NCI-H1930 (cell line): ENCODE data around the gene TMEM138.

Source experiments
- DNase-seq, 2 experiments: peaks; one replicate each; lab custom pipeline; 2025; lab: John Stamatoyannopoulos, UW

TMEM138 gene

DNA sequence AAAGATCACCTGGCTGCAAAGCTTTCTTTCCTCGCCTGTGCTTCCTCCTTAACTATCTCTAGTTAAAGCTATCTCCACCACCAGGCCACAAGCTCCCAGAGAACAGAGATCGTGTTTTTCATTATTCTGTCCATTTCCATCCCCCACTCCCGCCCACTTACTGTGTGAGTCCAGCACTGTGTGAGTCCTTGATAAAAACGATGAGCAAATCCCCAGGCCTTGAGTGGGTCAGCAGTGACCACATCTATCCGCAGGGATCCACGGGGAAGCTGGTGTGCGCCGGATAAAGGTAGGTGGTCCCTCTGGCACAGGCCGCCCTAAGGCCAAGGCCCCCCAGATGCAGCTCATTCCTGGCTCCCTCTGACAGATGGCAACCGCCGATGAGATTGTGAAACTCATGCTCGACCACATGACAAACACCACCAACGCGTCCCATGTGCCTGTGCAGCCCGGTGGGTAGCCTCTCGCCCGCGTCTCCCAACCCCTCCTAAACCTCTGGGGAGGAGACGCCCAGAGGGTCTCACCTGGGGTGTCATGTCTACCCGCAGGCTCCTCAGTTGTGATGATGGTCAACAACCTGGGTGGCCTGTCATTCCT is 19.9 kb upstream of the TMEM138 start:
- no peak for DNase-seq

- no peak for DNase-seq
Measured at GRCh38 chr11:61343792-61344745, 18.1 kb upstream of the TMEM138 start.

GRCh38 chr11:61345170-61345610 is 17.0 kb upstream of the TMEM138 start:
- no peak for DNase-seq

GRCh38 chr11:61345954-61346843 is 16.0 kb upstream of the TMEM138 start:
- no peak for DNase-seq

DNA sequence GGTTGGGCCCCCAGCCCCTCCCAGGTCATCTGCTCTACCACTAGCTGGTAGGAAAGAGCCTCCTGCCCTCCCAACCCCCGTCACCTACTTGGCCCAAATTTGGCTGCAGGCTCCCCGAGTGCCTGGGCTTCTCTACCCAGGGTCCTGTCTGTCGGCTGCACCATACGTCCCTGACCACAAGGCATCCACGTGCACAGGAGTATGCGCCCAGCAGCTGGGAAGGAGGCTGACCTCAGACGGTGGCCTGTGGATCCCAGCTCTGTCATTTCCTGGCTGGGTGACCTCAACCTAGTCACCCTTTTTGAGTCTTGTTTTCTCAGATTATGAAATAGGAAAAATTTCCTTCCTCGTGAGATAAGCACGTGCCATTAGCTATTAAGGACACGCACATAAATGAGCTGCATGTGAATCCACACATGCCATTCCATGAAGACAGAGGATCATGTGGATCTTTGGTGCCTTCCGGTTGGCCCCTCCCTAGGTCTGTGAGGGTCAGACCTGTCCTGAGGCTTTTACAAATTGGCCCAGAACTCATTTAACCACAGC is 14.2 kb upstream of the TMEM138 start:
- no peak for DNase-seq

DNA sequence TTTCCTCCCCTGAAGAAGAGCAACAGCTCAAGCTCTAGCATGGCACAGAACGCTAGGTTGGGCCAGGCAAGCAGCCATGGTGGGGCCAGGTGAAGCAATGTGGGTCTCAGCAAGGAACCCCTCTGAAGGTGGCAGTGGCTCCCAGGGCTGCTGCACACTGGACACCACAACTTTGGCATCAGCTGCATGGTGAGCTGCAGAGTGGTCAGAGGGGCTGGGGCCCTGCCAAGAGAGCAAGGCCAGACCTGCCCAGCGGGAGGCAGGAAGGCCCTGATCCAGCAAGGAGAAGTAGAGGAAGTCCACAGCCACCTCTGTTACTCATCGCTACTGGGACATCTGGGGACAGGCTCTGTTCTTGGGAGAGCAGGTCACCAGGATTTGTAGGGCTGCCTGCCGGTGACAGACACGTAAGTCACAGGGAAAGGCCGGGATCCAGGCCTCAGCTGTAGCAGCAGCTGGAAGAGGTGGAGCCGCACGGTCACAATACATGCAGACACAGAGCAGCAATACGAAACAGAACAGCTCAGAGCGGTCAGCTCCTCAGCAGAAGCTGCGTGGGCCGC is 12.9 kb upstream of the TMEM138 start:
- no peak for DNase-seq

- DNase-seq = no peak
Measured at GRCh38 chr11:61349916-61350315, 12.3 kb upstream of the TMEM138 start.

DNA sequence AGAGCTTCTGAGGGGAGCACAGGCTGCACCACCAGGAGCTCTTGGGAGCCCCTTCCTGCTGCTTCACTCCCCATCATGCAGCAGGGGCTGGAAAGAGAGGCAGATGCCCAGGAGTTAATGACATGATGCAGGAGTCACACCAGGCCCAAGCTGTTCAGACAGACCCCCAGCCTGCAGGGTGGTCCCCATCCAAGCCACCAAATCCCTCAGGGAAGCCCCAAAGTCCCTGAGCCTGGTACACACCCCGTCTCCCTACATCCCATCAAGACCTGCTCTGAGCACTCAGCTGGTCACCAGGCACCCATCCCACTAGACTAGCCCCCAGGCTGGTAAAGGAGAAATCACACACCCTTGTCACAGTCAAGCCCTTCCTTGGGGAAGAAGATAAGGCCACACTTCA is 11.8 kb upstream of the TMEM138 start:
- DNase-seq = no peak

DNA sequence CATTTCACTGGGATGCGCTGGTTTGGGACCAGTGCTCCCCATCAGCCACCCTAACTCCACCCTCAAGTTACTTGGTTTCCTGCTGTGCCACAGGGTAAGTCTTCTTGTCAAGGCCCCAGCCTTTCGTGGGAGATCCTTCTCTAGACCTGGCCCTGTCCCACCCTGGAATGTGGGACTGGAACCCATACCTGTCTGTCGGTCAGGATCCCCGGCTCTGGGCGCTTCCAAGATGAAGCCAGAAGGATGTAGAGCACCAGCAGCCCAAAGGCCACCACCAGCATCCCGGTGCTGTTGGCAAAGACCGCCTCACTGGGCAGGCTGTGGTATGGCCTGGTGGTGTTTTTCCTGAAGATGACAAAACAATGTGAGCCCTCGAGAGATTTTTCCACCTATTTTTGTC is 11.4 kb upstream of the TMEM138 start:
- DNase-seq = no peak

DNA sequence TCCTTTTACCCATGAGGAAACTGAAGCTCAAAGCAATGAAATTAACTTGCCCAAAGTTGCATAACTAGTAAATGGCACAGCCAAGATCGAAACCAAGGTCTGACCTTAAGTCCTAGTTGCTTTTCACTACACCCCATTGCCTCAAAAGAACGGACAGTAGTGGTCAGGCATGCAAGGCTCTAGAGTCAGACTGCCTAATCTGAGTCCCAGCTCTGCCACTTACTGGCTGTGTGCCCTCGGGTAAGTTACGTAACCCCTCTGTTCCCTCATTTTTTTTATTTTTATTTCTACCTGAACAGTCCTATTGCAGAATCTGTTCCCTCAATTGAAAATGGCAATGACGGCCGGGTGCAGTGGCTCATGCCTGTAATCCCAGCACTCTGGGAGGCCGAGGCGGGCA is 10.1 kb upstream of the TMEM138 start:
- no peak for DNase-seq

DNA sequence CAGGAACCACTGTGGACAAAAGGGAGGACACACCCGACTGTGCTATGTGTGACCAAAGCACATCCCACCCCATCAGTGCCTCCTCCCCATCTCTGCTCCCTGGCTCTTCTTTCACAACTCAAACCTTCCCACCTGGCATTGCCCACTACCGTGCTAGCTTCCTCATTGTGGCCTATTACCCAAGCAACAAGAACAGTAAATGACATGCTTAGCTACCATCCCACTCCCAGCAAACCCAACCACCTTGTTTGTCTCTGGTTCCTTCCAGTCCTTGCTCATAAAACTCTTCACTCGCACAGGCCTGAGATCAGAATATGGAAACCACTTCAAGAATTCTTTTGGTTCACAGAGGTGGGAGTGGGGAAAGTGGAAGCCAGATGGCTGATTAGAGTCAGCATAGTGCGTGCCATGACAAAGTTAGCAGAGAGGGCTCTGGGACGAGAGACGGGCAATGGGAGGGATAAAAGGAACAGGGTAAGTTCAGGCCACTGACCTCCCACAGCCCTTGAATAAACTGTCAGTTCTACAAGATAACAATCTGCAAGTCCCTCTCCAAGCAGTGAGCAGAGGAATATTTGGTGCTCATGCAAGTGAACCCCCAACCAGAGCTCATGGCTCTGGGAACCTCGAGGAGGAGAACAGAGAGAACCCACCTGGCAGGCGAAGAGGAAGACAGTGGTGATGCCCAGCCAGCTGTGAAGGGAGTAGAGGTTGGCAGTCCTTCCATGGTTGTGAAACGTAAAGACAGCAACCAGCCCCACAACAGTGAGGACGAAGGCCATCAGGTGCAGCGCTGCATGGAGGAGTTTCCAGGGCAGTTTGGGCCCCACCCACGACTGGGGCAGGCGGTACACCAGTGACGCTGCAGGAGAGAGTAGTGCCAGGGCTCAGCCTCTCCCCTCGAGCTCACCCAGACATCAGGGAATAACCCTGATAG is 8.8 kb upstream of the TMEM138 start:
- DNase-seq = no peak

- no peak for DNase-seq
Measured at GRCh38 chr11:61354208-61354607, 8.0 kb upstream of the TMEM138 start.

- DNase-seq = no peak
Measured at GRCh38 chr11:61356706-61357105, 5.5 kb upstream of the TMEM138 start.

DNA sequence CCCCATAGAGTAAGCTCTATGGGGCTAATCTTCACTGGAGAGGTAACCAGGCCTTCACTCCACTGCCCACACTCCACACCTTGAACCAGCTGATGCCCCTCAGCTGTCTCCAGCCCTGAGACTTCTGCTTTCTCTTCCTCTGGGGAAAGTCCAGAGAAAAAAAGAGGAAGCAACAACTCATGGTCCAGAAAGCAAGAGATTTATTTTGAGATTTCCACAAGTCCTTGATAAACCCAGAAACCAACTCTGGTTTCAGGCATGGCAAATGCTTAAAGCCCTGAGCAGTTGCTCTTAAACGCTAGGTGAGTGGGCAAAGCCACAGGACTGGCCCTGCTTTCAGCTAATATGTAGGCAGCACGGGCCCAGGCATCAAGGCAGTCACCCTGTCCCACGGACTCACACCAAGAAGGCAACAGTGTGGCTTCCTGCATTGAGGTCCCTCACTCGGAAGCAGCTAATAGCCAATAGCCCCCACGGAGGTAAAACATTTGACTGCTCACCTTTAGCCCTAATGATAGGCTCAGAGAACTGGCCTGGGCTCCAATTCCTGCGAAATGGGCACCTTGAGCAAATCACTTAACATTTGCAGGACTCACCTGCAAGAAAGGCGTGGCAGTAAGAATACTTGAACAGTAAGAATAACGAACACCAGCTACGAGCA is 4.8 kb upstream of the TMEM138 start:
- no peak for DNase-seq

GRCh38 chr11:61357894-61358239 is 4.3 kb upstream of the TMEM138 start:
- DNase-seq = no peak

- DNase-seq = no peak
Measured at GRCh38 chr11:61358566-61358965, 3.6 kb upstream of the TMEM138 start.

DNA sequence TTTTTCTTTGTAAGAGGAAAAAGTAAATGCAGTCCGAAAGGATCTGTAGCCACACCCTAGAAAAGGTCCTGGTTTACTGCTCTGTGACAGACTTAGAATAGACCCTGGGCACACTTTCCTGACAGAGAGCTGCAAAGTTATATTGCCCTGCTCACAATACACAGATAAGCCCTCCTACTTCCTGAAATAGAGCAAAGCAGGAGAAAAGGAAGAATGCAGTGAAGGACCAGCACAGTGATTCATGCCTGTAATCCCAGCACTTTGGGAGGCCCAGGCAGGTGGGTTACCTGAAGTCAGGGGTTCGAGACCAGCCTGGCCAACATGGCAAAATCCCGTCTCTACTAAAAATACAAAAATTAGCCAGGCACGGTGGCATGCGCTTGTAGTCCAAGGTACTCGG is 2.7 kb upstream of the TMEM138 start:
- DNase-seq = no peak

GRCh38 chr11:61361237-61361740 is 885 bp upstream of the TMEM138 start:
- DNase-seq = no peak

- no peak for DNase-seq
Measured at GRCh38 chr11:61362542-61362875, 335 bp downstream of the TMEM138 start.

DNA sequence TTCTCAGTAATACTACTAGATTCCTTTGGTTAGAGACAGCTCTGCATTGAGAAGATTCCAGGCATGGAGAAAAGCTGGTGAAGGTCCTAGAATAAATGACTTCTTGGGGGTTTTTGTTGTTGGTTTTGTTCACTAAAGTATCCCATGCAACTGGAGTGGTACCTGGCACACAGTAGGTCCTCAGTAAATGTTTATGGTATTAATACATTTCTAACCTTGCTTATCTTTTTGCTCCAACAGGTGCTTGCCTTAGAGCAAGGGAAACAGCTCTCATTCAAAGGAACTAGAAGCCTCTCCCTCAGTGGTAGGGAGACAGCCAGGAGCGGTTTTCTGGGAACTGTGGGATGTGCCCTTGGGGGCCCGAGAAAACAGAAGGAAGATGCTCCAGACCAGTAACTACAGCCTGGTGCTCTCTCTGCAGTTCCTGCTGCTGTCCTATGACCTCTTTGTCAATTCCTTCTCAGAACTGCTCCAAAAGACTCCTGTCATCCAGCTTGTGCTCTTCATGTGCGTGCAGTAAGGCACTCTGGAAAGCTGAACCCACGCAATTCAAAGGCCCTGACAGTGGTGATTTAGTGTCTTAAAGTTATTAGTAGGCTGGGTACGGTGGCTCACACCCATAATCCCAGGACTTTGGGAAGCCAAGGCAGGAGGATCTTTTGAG is 2.0 kb downstream of the TMEM138 start:
- DNase-seq = no peak
